WTC11 (cell line): Measurements from ENCODE around the gene MAFB.

Source experiments
- CTCF ChIP-seq: fragments of 200-600 bp; IDR thresholded peaks from 2 replicates; pipeline ENCODE4 v1.8.0; 2022; ENCODE audit warnings: antibody characterized with exemption
- HMGXB4 ChIP-seq: sonication (generic); formaldehyde crosslinking; IDR thresholded peaks from 2 replicates; pipeline ENCODE4 v1.8.1; 2023; ENCODE audit warnings: mild to moderate bottlenecking, moderate library complexity, missing genetic modification reagents

GRCh38 chr20:40687384-40688128, 1.5 kb downstream of the MAFB start:
- TF ChIP-seq HMGXB4 (CRISPR knock-in tag) (peak; percentile 54; the same call in 1 of the 2 replicates), CTCF (no peak)
